A673 (cell line): ENCODE measurements around the gene PRKD1. TPM values are rescaled to one million over a fixed set of nuclear protein-coding genes. Genes with fewer than 3 reads are reported as not detected.

ENCODE experiments used
- BruUV-seq: library from RNA; stranded (reverse); fragments of 400-500 nt; replicated peaks from 2 replicates; lab custom pipeline; 2021; lab: Mats Ljungman, UMichigan
- CTCF ChIA-PET: fragments of 300-600 bp; sonication (Branson Sonifier 250); formaldehyde crosslinking; loops from one replicate; lab custom pipeline; 2022; ENCODE audit warnings: antibody characterized with exemption; lab: Charles Lee
- POLR2A ChIA-PET: fragments of 300-600 bp; sonication (Branson Sonifier 250); formaldehyde crosslinking; loops from one replicate; lab custom pipeline; 2022; ENCODE audit warnings: antibody characterized with exemption; ENCODE audit not compliant: low non-redundant PET; lab: Charles Lee
- DNase-seq: peaks from one replicate; pipeline ENCODE4 v3.0.0-alpha.2; 2015; ENCODE audit warnings: low spot score
- H3K27ac ChIP-seq: fragments of 200-600 bp; sonication (generic); 2 replicates; pipeline ENCODE4 v1.5.1; 2016; ENCODE audit warnings: mixed run types, low read depth, mild to moderate bottlenecking, mixed read lengths, antibody characterized with exemption, low read length; ENCODE audit not compliant: poor library complexity, severe bottlenecking
- H3K27me3 ChIP-seq: fragments of 200-600 bp; sonication (generic); replicated peaks from 2 replicates; pipeline ENCODE4 v1.6.1; 2017; ENCODE audit warnings: mixed run types, low read depth, mild to moderate bottlenecking, mixed read lengths, antibody characterized with exemption, low read length; ENCODE audit not compliant: insufficient read depth, poor library complexity
- H3K36me3 ChIP-seq: fragments of 200-600 bp; sonication (generic); 2 replicates; pipeline ENCODE4 v1.6.1; 2016; ENCODE audit warnings: mixed run types, mild to moderate bottlenecking, mixed read lengths, antibody characterized with exemption, low read length; ENCODE audit not compliant: insufficient read depth, poor library complexity, severe bottlenecking
- H3K4me1 ChIP-seq: fragments of 200-600 bp; sonication (generic); 2 replicates; pipeline ENCODE4 v1.6.1; 2017; ENCODE audit warnings: mixed run types, mild to moderate bottlenecking, mixed read lengths, antibody characterized with exemption, low read length; ENCODE audit not compliant: insufficient read depth, poor library complexity, severe bottlenecking
- H3K4me3 ChIP-seq: fragments of 200-600 bp; sonication (generic); 2 replicates; pipeline ENCODE4 v1.5.1; 2016; ENCODE audit warnings: low read depth, mixed run types, mild to moderate bottlenecking, mixed read lengths, low read length; ENCODE audit not compliant: poor library complexity, severe bottlenecking
- H3K9me3 ChIP-seq: fragments of 200-600 bp; sonication (generic); 2 replicates; pipeline ENCODE4 v1.6.1; 2016; ENCODE audit warnings: mixed run types, low read depth, mild to moderate bottlenecking, mixed read lengths, antibody characterized with exemption, low read length; ENCODE audit not compliant: poor library complexity, severe bottlenecking
- CTCF ChIP-seq: fragments of 300-800, 200-600 bp; sonication (generic); conservative IDR thresholded peaks from 2 replicates; pipeline ENCODE4 v1.5.1; 2017; ENCODE audit warnings: low read depth, mild to moderate bottlenecking, antibody characterized with exemption, low read length, moderate library complexity, mixed read lengths
- EZH2 ChIP-seq: fragments of 200-600 bp; sonication (generic); IDR thresholded peaks from 2 replicates; pipeline ENCODE4 v1.6.1; 2017; ENCODE audit warnings: borderline replicate concordance, low read depth, mild to moderate bottlenecking, mixed read lengths, antibody characterized with exemption, low read length; ENCODE audit not compliant: poor library complexity, severe bottlenecking
- intact Hi-C: fragments of 100-400 bp; cut with micrococcal nuclease; formaldehyde crosslinking; loops from one replicate; pipeline ENCODE4 v1.10.0; 2022; ENCODE audit not compliant: unreplicated experiment
- total RNA-seq: library from RNA; stranded (reverse); gene quantifications from 2 replicates; pipeline ENCODE4 v1.2.3, GENCODE V29; 2021

PRKD1 gene
- total RNA-seq, 1 experiment from 2014 or later, result 45.7 TPM

GRCh38 chr14:29738950-29739349 lies 188.7 kb downstream of the PRKD1 start:
- Histone ChIP-seq H3K36me3 (no peaks in the 10 kb centered on the region), H3K4me3 (no peak overlapping the region), H3K27ac (no peak overlapping the region), H3K9me3 (no peaks in the 10 kb centered on the region), H3K27me3 (no peaks in the 10 kb centered on the region), H3K4me1 (peaks cover 42% of the 10 kb centered on the region)
- DNase-seq, result no peak
- TF ChIP-seq CTCF, result no peak
- ChIA-PET POLR2A (no interaction called here), CTCF (no interaction called here)
- intact Hi-C loops, result no loop called here
- no TSS peak for BruUV-seq

- Histone ChIP-seq H3K27me3 (no peaks in the 10 kb centered on the region), H3K4me3 (no peak overlapping the region), H3K27ac (no peak overlapping the region), H3K9me3 (no peaks in the 10 kb centered on the region), H3K4me1 (peaks cover 34% of the 10 kb centered on the region), H3K36me3 (no peaks in the 10 kb centered on the region)
- no TSS peak for BruUV-seq
- TF ChIP-seq EZH2 (no peak), CTCF (no peak)
- intact Hi-C loops, result no loop called here
- ChIA-PET CTCF (no interaction called here), POLR2A (no interaction called here)
- no peak for DNase-seq
Observed at GRCh38 chr14:29738056-29738455, 189.6 kb downstream of the PRKD1 start.

GRCh38 chr14:29735459-29735858 lies 192.2 kb downstream of the PRKD1 start:
- H3K36me3 ChIP-seq, result no peaks in the 10 kb centered on the region
- no peaks in the 10 kb centered on the region for H3K9me3 ChIP-seq
- ChIA-PET CTCF (interaction anchor here (0.6 kb wide), 1 partner anchor 140 kb away, joined by 4 read pairs; no protein-coding TSS in a partner anchor), POLR2A (no interaction called here)
- no peaks in the 10 kb centered on the region for H3K27me3 ChIP-seq
- TF ChIP-seq CTCF (no peak), EZH2 (no peak)
- H3K27ac ChIP-seq, result no peak overlapping the region
- DNase-seq, result no peak
- H3K4me1 ChIP-seq, result peaks cover 14% of the 10 kb centered on the region
- intact Hi-C loops, result no loop called here
- H3K4me3 ChIP-seq, result no peak overlapping the region
- no TSS peak for BruUV-seq
